Stimulated activated CD8-positive, alpha-beta memory T cell treated with anti-CD3 and anti-CD28 coated beads, Interleukin-12 subunit alpha, Interleukin-12 subunit beta, amount 100 ng/mL, for 1 hour (primary cell): ENCODE measurements around the gene RCL1.
"Not testable (repeated sequence)": the region's sequence is repeated elsewhere in the genome, so short reads cannot be mapped to it uniquely, and the experiment has no call there.

ENCODE experiments used
- DNase-seq: peaks from one replicate; pipeline ENCODE4 v3.0.0-alpha.2; 2020; ENCODE audit warnings: low read depth

RCL1 gene

GRCh38 chr9:4783191-4783590 is 9.6 kb upstream of the RCL1 start:
- DNase-seq: not testable (repeated sequence)

GRCh38 chr9:4784403-4784802 is 8.3 kb upstream of the RCL1 start:
- DNase-seq: no peak

- DNase-seq: no peak
Observed at GRCh38 chr9:4786599-4786998, 6.1 kb upstream of the RCL1 start.

GRCh38 chr9:4787876-4788275 is 4.9 kb upstream of the RCL1 start:
- DNase-seq: no peak

GRCh38 chr9:4788703-4789102 is 4.0 kb upstream of the RCL1 start:
- DNase-seq: no peak

- DNase-seq: no peak
Observed at GRCh38 chr9:4792054-4792571, 631 bp upstream of the RCL1 start.

- no peak for DNase-seq
Observed at GRCh38 chr9:4793459-4794395, 983 bp downstream of the RCL1 start.

- no peak for DNase-seq
Observed at GRCh38 chr9:4794691-4795090, 1.9 kb downstream of the RCL1 start.

GRCh38 chr9:4795108-4795507 is 2.4 kb downstream of the RCL1 start:
- not testable (repeated sequence) for DNase-seq

- DNase-seq: no peak
Observed at GRCh38 chr9:4796530-4796929, 3.8 kb downstream of the RCL1 start.

GRCh38 chr9:4796988-4797853 is 4.5 kb downstream of the RCL1 start:
- DNase-seq: no peak

GRCh38 chr9:4797854-4798150 is 5.1 kb downstream of the RCL1 start:
- no peak for DNase-seq

- no peak for DNase-seq
Observed at GRCh38 chr9:4798281-4799032, 5.7 kb downstream of the RCL1 start.

- DNase-seq: no peak
Observed at GRCh38 chr9:4799033-4799430, 6.3 kb downstream of the RCL1 start.

- no peak for DNase-seq
Observed at GRCh38 chr9:4799775-4800174, 7.0 kb downstream of the RCL1 start.

GRCh38 chr9:4801156-4801555 is 8.4 kb downstream of the RCL1 start:
- DNase-seq: no peak

GRCh38 chr9:4803670-4804530 is 11.2 kb downstream of the RCL1 start:
- no peak for DNase-seq

- no peak for DNase-seq
Observed at GRCh38 chr9:4804531-4805016, 11.8 kb downstream of the RCL1 start.

- DNase-seq: no peak
Observed at GRCh38 chr9:4805191-4805918, 12.6 kb downstream of the RCL1 start.

- DNase-seq: no peak
Observed at GRCh38 chr9:4810565-4810964, 17.8 kb downstream of the RCL1 start.
